ENCODE measurements around the gene CPEB1.
"Not testable (repeated sequence)": the region's sequence is repeated elsewhere in the genome, so short reads cannot be mapped to it uniquely, and the experiment has no call there.

CPEB1 gene

DNA sequence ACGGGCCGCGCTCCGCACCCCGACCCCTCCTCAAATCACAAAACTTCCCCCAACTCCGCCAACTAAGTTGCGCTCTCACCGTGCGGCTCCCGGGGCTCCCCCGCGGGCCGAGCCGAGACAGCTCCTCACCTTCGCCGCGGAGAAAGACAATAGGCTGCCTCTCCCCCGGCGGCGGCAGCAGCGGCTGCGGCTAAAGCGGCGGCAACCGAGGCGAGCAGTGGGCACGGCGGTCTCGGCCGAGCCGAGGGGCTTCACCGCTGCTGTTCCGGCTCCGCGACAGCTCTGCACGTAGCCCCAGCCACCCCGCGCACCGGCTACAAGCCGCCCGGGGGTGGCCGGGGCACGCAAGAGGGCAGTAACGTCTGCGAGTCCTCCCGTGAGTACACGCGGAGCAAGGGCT lies 133.6 kb downstream of the CPEB1 start:
- not testable (repeated sequence) for DNase-seq (ENCODE audit: low read depth, low spot score)

DNA sequence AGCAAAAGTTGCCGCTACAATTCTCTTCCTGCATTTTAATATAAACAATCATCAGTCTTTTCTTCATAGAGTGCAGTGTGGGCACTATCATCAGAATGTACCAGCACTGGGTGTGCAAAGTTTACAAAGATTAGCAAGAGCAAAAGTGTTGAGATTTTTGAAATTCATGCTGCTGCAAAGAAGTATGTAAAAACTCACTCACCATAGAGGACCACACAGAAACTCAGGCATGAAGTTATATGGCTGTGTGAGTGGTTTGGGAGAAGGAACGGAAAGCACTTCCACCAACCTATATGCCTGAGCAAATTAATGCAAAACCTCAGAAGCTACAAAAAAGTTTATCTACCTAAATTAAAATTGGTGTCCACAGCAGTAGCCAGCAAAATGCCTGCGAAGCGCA lies 139.5 kb downstream of the CPEB1 start:
- DNase-seq (ENCODE audit: low read depth, low spot score): not testable (repeated sequence)

DNA sequence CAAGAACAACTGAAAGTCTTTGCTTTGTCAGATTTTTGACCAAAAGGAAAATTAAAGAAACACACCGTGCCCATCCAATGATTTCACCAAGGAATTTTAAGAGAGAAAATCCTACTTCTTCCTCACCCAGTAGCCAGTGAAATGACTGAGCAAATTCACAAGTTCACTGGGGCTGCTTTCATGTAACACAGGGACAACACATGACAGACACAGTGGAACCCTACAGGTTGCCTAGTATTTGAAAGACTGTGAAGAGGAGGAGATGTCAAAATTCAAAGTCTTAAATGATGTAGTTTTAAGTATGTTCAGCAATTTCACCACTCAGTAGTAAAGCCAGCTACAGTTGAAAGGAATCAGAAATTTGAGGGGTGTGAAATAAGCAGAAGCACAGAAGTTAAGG lies 140.1 kb downstream of the CPEB1 start:
- not testable (repeated sequence) for DNase-seq (ENCODE audit: low read depth, low spot score)

DNA sequence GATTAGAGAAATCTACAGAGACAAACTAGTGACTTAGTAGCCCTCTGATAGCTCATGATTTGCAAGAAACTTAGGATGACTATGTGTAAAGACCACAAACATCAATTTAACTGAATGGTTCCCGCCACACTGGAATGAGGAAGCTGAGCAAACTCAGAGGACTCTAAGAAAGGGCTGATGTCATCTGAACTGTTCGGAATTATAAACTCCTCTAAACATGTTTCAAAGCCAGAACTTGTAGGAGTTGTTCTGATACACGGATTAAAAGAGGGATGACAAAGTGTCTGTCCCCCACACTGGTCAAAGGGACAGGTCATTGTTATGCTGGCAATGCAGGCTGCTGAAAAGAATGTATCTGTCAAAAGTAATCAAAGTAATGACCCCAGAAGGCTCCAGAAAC lies 141.3 kb downstream of the CPEB1 start:
- DNase-seq (ENCODE audit: low read depth, low spot score): not testable (repeated sequence)

DNA sequence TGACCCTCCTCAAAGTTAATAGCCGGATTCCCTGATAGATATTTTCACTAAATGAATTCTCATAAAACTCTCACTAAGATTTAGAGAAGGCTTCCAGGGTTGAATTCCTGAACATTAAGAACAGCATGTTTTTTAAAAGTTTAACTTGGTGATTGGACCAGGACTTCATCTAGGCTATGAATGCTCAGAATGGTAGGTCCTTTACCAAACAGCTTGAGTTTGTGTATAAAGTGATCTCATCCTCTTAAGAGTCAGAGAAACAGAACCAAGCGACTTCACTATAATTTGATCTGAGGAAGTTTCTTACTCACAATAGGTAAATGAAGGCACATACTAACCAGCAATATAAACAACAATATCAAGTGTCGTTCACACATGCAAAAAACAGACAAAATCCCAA lies 143.1 kb downstream of the CPEB1 start:
- DNase-seq (ENCODE audit: low read depth, low spot score): not testable (repeated sequence)

DNA sequence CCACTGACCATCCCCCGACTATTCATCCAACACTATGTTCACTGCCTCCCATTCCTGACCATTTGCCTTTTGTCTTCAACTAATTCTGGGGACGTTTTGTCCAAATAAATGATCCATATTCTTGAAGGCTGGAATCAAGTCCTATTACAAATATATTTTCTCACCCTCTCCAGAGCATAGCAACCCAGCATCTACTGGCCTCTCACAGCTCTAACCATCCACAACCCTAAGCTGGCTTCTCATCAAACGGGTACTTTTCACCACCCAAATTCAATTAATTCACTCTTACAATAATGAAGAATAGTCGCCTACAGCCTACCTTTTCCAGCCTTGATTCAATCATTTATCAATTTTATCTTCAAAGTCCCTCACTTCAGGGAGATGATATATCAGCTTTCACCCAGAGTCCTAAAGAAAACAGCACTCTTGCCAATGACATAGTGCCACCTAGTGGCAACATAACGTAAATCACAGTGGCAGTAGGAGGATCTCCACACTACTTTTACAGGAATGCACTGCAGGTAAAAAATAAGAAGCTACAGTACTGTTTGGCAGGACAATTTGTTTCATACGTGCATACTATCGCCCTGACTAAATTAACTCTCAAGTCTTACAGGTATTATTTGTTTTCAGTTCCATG lies 144.3 kb downstream of the CPEB1 start:
- DNase-seq (ENCODE audit: low read depth, low spot score): not testable (repeated sequence)

DNA sequence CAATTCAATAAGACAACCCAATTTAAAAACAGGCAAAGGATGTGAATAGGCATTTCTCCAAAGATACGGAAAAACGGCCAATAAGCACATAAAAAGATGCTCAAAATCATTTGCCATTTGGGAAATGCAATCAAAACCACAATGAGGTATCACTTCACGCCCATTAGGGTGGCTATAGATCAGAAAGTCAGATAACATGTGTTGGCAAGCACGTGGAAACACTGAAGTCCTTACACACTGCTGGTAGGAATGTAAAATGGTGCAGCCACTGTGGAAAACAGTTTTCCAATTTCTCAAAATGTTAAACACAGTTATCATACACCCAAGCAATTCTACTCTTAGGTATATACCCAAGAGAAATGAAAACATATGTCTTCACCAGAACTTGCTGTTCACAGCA lies 146.4 kb downstream of the CPEB1 start:
- DNase-seq (ENCODE audit: low read depth, low spot score): not testable (repeated sequence)

DNA sequence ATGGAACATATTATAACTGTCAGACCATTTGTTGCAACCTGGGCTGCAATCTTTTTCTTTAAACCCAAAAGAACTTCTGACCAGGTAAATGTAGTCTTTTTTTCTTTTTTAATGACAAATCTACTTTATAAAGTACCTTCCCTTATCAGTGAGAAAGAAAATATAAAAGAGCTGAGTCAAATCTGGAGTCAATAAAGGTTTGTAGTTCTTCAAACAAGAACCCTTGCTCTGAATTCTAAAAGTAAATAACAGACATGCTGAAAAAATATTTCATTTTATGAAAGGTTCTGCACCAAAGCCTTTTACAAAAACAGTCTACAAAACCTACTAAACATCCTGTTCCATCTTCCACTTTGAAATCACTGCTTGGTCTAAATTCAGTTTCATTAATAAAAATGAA lies 149.2 kb downstream of the CPEB1 start:
- DNase-seq (ENCODE audit: low read depth, low spot score): not testable (repeated sequence)

Data from smooth muscle cell of the brain vasculature (primary cell).